A172 (cell line): ENCODE results near the gene IRF3. TPM values are rescaled to one million over a fixed set of nuclear protein-coding genes. Genes with fewer than 3 reads are reported as not detected.

Experiments
- DNase-seq: peaks from one replicate; pipeline ENCODE4 v3.0.0-alpha.2; 2015; ENCODE audit warnings: low spot score
- total RNA-seq: library from RNA; depleted of rRNA; stranded (reverse); fragments of >200 nt; shearing (Covaris generic); gene quantifications from 2 replicates; pipeline ENCODE4 v1.2.3, GENCODE V29; 2014

IRF3 gene
- total RNA-seq, 1 experiment from 2014 or later = 75.6 TPM

- DNase-seq = no peak
These were observed 3.9 kb upstream of the IRF3 start for GRCh38 chr19:49669516-49669915.

GRCh38 chr19:49667473-49667872, 1.8 kb upstream of the IRF3 start:
- no peak for DNase-seq

- no peak for DNase-seq
These were observed 425 bp upstream of the IRF3 start for GRCh38 chr19:49666120-49666444.

GRCh38 chr19:49665036-49665350, 664 bp downstream of the IRF3 start:
- DNase-seq = no peak

GRCh38 chr19:49664171-49665035, 1.3 kb downstream of the IRF3 start:
- peak; percentile 74 for DNase-seq

- no peak for DNase-seq
These were observed 2.4 kb downstream of the IRF3 start for GRCh38 chr19:49663224-49663623.

- no peak for DNase-seq
These were observed 3.6 kb downstream of the IRF3 start for GRCh38 chr19:49662011-49662410.

GRCh38 chr19:49660338-49660961, 5.2 kb downstream of the IRF3 start:
- DNase-seq = no peak

- no peak for DNase-seq
These were observed 6.9 kb downstream of the IRF3 start for GRCh38 chr19:49658566-49659442.

GRCh38 chr19:49658139-49658517, 7.5 kb downstream of the IRF3 start:
- no peak for DNase-seq

- no peak for DNase-seq
These were observed 8.0 kb downstream of the IRF3 start for GRCh38 chr19:49657493-49658138.

GRCh38 chr19:49656456-49657109, 9.1 kb downstream of the IRF3 start:
- DNase-seq = no peak

GRCh38 chr19:49655570-49656455, 9.8 kb downstream of the IRF3 start:
- DNase-seq = no peak

- no peak for DNase-seq
These were observed 11.1 kb downstream of the IRF3 start for GRCh38 chr19:49654581-49654980.

- DNase-seq = no peak
These were observed 12.2 kb downstream of the IRF3 start for GRCh38 chr19:49653466-49653806.

- DNase-seq = no peak
These were observed 12.8 kb downstream of the IRF3 start for GRCh38 chr19:49652551-49653465.

- no peak for DNase-seq
These were observed 13.7 kb downstream of the IRF3 start for GRCh38 chr19:49651820-49652550.

- DNase-seq = no peak
These were observed 14.4 kb downstream of the IRF3 start for GRCh38 chr19:49651029-49651819.
